ENCODE results near the gene NR3C1.

NR3C1 gene

GRCh38 chr5:143425835-143426234, 22.3 kb upstream of the NR3C1 start:
- DNase-seq: no peak

GRCh38 chr5:143418140-143418866, 14.8 kb upstream of the NR3C1 start:
- DNase-seq: no peak

- DNase-seq: no peak
These were observed 14.1 kb upstream of the NR3C1 start for GRCh38 chr5:143417503-143418139.

- no peak for DNase-seq
These were observed 12.9 kb upstream of the NR3C1 start for GRCh38 chr5:143416411-143416810.

GRCh38 chr5:143413958-143414669, 10.6 kb upstream of the NR3C1 start:
- DNase-seq: no peak

GRCh38 chr5:143412661-143413342, 9.3 kb upstream of the NR3C1 start:
- DNase-seq: no peak

GRCh38 chr5:143409926-143410325, 6.4 kb upstream of the NR3C1 start:
- no peak for DNase-seq

GRCh38 chr5:143406408-143406807, 2.9 kb upstream of the NR3C1 start:
- no peak for DNase-seq

GRCh38 chr5:143405849-143406098, 2.3 kb upstream of the NR3C1 start:
- DNase-seq: no peak

GRCh38 chr5:143405063-143405848, 1.8 kb upstream of the NR3C1 start:
- peak; percentile 88 for DNase-seq

- peak; percentile 76 for DNase-seq
These were observed 1.1 kb upstream of the NR3C1 start for GRCh38 chr5:143404416-143405062.

GRCh38 chr5:143403334-143403592, 223 bp downstream of the NR3C1 start:
- no peak for DNase-seq

GRCh38 chr5:143402553-143403333, 743 bp downstream of the NR3C1 start:
- DNase-seq: peak; percentile 65

- DNase-seq: peak; percentile 15
These were observed 1.4 kb downstream of the NR3C1 start for GRCh38 chr5:143402017-143402552.

- DNase-seq: no peak
These were observed 2.1 kb downstream of the NR3C1 start for GRCh38 chr5:143401227-143402016.

- DNase-seq: no peak
These were observed 2.8 kb downstream of the NR3C1 start for GRCh38 chr5:143400541-143401226.

- no peak for DNase-seq
These were observed 3.6 kb downstream of the NR3C1 start for GRCh38 chr5:143399616-143400540.

GRCh38 chr5:143398451-143399237, 4.8 kb downstream of the NR3C1 start:
- DNase-seq: no peak

Data from stimulated activated CD4-positive, alpha-beta T cell treated with anti-CD3 and anti-CD28 coated beads, Interleukin-15, amount 100 ng/mL, for 24 hours (primary cell).